Peyer's patch (tissue), 4 donors: ENCODE data around the gene TUBG2. TPM values are rescaled to one million over a fixed set of nuclear protein-coding genes. Genes with fewer than 3 reads are reported as not detected.
A peak's percentile ranks its signal among the peaks of the same experiment; 100 is the strongest.

Source experiments
- DNase-seq, 3 donors: peaks; one replicate each; pipeline ENCODE4 v3.0.0-alpha.2; 2017 to 2019
- H3K27ac ChIP-seq, 4 donors: fragments of 200-600 bp; sonication (generic); one replicate each; pipeline ENCODE4 v1.5.1; 2016 to 2019
- H3K27me3 ChIP-seq, 2 donors: fragments of 200-600 bp; sonication (generic); one replicate each; pipeline ENCODE4 v1.5.1; 2019
- H3K36me3 ChIP-seq, 3 donors: fragments of 200-600 bp; sonication (generic); one replicate each; pipeline ENCODE4 v1.5.1; 2016 to 2019
- H3K4me1 ChIP-seq, 4 donors: fragments of 200-600 bp; sonication (generic); one replicate each; pipeline ENCODE4 v1.5.1; 2016 to 2019
- H3K4me3 ChIP-seq, 4 donors: fragments of 200-600 bp; sonication (generic); 1 replicate in 3 of 4; 2 replicates in 1 of 4; pipeline ENCODE4 v1.5.1; 2016 to 2019; ENCODE audit warnings: mild to moderate bottlenecking in 1 of 4
- H3K9me3 ChIP-seq, 4 donors: fragments of 200-600 bp; sonication (generic); one replicate each; pipeline ENCODE4 v1.5.1; 2016 to 2019; ENCODE audit warnings: mild to moderate bottlenecking in 1 of 4
- POLR2A ChIP-seq, 2 donors: fragments of 450-650 bp; IDR thresholded peaks; one replicate each; pipeline ENCODE4 v1.5.1; 2017; ENCODE audit warnings: antibody characterized with exemption in 2 of 2, mild to moderate bottlenecking in 2 of 2, moderate library complexity in 2 of 2
- total RNA-seq, 4 donors: library from RNA; depleted of rRNA; stranded (reverse); fragments of >200 nt; gene quantifications; one replicate each; pipeline ENCODE4 v1.1.0, GENCODE V29; 2016
- TF ChIP-seq, protein P1 (sequence below), 6 experiments: fragments of 450-650 bp in 4 of 6; fragments of 200-600 bp in 2 of 6; sonication (generic) in 1 of 6; IDR thresholded peaks; one replicate each; pipeline ENCODE4 v1.5.1; 2017 to 2019; ENCODE audit warnings: antibody characterized with exemption in 6 of 6, mild to moderate bottlenecking in 3 of 6, moderate library complexity in 1 of 6

TUBG2 gene
- total RNA-seq, 4 donors from 2014 or later = 5.6 to 79.2 (median 16.6) TPM

DNA sequence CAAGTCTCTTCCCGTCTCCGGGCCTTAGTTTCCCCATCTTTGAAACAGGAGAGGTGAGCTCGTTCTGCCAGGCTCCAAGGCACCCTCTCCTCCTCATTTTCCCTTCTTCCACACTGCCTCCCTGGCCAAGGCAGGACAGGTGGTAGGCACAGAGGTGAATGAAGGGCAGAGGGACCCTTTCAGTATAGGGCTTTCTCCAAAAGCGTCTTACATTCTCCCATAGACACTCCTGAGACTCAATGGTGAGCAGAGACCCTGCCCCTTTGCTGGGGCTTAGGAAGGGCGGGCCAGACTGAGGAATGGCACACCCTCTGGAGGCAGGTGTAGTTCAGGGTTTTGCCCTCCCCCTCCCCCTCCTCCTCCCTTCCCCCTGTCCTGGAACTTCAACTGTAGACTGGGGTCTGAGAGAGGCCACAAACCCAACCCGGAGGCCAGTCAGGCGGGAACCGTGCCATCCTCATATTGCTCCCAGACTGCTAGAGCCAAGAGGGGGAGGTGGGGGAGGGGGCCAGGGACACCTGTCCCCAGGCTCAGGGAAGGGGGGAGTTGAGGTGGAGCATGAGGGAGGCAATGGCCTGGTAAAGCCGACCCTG is 15.8 kb downstream of the TUBG2 start:
- no peak for DNase-seq
- Histone ChIP-seq H3K27ac (peak overlapping the region; percentile 8 to 96 (median 90)), H3K4me1 (peaks cover 0 to 65% (median 36%) of the 10 kb centered on the region in 4 donors), H3K9me3 (no peaks in the 10 kb centered on the region), H3K36me3 (peaks cover 0 to 34% (median 0%) of the 10 kb centered on the region in 3 donors), H3K27me3 (no peaks in the 10 kb centered on the region), H3K4me3 (peak overlapping the region; percentile 69 to 85 (median 75))
- TF ChIP-seq, protein P1, sequence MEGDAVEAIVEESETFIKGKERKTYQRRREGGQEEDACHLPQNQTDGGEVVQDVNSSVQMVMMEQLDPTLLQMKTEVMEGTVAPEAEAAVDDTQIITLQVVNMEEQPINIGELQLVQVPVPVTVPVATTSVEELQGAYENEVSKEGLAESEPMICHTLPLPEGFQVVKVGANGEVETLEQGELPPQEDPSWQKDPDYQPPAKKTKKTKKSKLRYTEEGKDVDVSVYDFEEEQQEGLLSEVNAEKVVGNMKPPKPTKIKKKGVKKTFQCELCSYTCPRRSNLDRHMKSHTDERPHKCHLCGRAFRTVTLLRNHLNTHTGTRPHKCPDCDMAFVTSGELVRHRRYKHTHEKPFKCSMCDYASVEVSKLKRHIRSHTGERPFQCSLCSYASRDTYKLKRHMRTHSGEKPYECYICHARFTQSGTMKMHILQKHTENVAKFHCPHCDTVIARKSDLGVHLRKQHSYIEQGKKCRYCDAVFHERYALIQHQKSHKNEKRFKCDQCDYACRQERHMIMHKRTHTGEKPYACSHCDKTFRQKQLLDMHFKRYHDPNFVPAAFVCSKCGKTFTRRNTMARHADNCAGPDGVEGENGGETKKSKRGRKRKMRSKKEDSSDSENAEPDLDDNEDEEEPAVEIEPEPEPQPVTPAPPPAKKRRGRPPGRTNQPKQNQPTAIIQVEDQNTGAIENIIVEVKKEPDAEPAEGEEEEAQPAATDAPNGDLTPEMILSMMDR (IDR thresholded peaks at IDR 0.05) = no peak
- no peak for TF ChIP-seq POLR2A (IDR thresholded peaks at IDR 0.05)

- Histone ChIP-seq H3K36me3 (peaks cover 0 to 31% (median 0%) of the 10 kb centered on the region in 3 donors), H3K4me1 (peaks cover 0 to 67% (median 39%) of the 10 kb centered on the region in 4 donors), H3K9me3 (no peaks in the 10 kb centered on the region), H3K27ac (peak overlapping the region; percentile 54 to 96 (median 90)), H3K27me3 (no peaks in the 10 kb centered on the region), H3K4me3 (peak overlapping the region; percentile 69 to 85 (median 75))
- DNase-seq = no peak
- TF ChIP-seq, protein P1 (IDR thresholded peaks at IDR 0.05) = no peak
- no peak for TF ChIP-seq POLR2A (IDR thresholded peaks at IDR 0.05)
Observed at GRCh38 chr17:42675348-42675964, 16.4 kb downstream of the TUBG2 start.

DNA sequence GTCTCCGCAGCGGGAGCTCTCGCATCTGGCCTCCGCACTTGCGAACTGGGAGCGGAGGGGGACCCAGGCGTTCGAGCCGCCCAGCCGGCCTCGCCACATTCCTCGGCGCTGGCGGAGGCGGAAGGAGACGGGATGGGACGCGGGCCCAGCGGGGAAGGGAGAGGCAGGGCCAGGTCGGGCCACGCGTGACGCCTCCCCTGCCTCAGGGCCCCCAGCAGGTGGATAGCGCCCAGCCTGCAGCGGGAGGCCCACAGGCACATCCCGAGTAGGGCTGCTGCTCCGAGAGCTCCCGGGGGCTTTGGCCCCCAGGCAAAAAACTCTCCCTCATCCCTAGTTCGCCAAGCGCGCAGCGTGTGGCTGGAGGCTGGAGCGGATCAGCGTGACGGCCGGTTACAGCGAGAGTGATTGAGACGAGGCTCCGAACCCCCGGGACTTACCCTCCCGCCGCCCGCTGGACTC is 16.9 kb downstream of the TUBG2 start:
- DNase-seq = peak in 1 of 3 donors; percentile 70
- no peaks in the 10 kb centered on the region for H3K9me3 ChIP-seq
- TF ChIP-seq, protein P1 (IDR thresholded peaks at IDR 0.05) = no peak
- TF ChIP-seq POLR2A (IDR thresholded peaks at IDR 0.05) = peak in 1 of 2 donors; percentile 19
- H3K4me3 ChIP-seq = peak overlapping the region; percentile 69 to 85 (median 75)
- peaks cover 0 to 62% (median 40%) of the 10 kb centered on the region in 4 donors for H3K4me1 ChIP-seq
- H3K27ac ChIP-seq = peak overlapping the region; percentile 54 to 96 (median 90)
- peaks cover 0 to 25% (median 0%) of the 10 kb centered on the region in 3 donors for H3K36me3 ChIP-seq
- H3K27me3 ChIP-seq = no peaks in the 10 kb centered on the region

DNA sequence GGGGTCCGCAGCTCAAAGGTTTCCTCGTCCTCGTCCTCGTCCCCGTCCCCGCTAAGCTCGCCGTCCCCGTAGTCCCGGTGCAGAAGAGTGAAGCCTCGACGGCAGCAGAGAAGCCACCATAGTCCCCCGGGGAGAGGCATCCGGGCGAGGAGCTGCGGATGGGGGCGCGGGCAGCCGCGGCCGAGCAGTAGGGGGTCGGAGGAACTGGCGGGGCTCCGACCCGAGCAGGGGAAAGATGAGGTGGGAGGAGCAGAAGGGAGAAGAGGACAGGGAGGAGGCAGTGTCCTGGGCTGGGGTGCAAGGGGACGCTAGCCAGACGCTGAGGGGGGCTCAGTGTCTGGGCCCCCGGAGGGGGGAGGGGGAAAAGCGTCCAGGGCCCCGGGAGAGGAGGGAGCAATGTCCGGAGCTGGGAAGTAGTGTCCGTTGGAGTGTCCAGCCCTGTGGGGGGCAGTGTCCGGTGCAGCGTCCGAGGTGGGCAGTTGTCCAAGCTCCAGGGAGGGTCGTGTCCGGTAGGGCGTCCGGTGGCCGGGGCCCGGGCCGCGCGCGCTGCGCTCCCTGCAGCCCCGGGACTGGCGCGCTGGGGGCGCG is 17.4 kb downstream of the TUBG2 start, which contains the start of gene PLEKHH3:
PLEKHH3 (minus strand) TSS at position 571 of the 588 bp plus-strand sequence; CDS start at position 140, 431 bp downstream.
- Histone ChIP-seq H3K4me1 (peaks cover 0 to 62% (median 44%) of the 10 kb centered on the region in 4 donors), H3K36me3 (peaks cover 0 to 20% (median 0%) of the 10 kb centered on the region in 3 donors), H3K4me3 (peak within 1 kb of the TSS; percentile 69 to 85 (median 75)), H3K27ac (peak within 1 kb of the TSS; percentile 88 to 96 (median 92)), H3K9me3 (no peaks in the 10 kb centered on the region), H3K27me3 (no peaks in the 10 kb centered on the region)
- TF ChIP-seq, protein P1 (IDR thresholded peaks at IDR 0.05) = no peak
- TF ChIP-seq POLR2A (IDR thresholded peaks at IDR 0.05) = peak in 1 of 2 donors; percentile 41
- DNase-seq = no peak

GRCh38 chr17:42677012-42677857 is 18.2 kb downstream of the TUBG2 start:
- H3K27me3 ChIP-seq = no peaks in the 10 kb centered on the region
- H3K27ac ChIP-seq = peak overlapping the region; percentile 88 to 96 (median 92)
- no peaks in the 10 kb centered on the region for H3K9me3 ChIP-seq
- peaks cover 0 to 66% (median 48%) of the 10 kb centered on the region in 4 donors for H3K4me1 ChIP-seq
- DNase-seq = peak; percentile 99 to 100 (median 100)
- TF ChIP-seq, protein P1 (IDR thresholded peaks at IDR 0.05) = no peak
- no peak for TF ChIP-seq POLR2A (IDR thresholded peaks at IDR 0.05)
- H3K4me3 ChIP-seq = peak overlapping the region; percentile 69 to 85 (median 75)
- H3K36me3 ChIP-seq = peaks cover 0 to 13% (median 0%) of the 10 kb centered on the region in 3 donors
